HG02623 (cell line): ENCODE results near the gene SRGAP3.

Experiments
- ATAC-seq: cut with Tn5 transposase; IDR thresholded peaks from one replicate; pipeline ENCODE4 v1.9.1; 2021; ENCODE audit warnings: moderate library complexity; ENCODE audit not compliant: unreplicated experiment

The SRGAP3 gene

GRCh38 chr3:9204253-9204992 lies 45.0 kb downstream of the SRGAP3 start:
- ATAC-seq = no peak

GRCh38 chr3:9203317-9203716 lies 46.1 kb downstream of the SRGAP3 start:
- ATAC-seq = no peak

GRCh38 chr3:9202546-9202945 lies 46.9 kb downstream of the SRGAP3 start:
- no peak for ATAC-seq

- no peak for ATAC-seq
Observed at GRCh38 chr3:9201955-9202354, 47.5 kb downstream of the SRGAP3 start.

GRCh38 chr3:9201266-9201665 lies 48.2 kb downstream of the SRGAP3 start:
- no peak for ATAC-seq

- no peak for ATAC-seq
Observed at GRCh38 chr3:9199775-9200174, 49.7 kb downstream of the SRGAP3 start.

- ATAC-seq = no peak
Observed at GRCh38 chr3:9198899-9199335, 50.5 kb downstream of the SRGAP3 start.

GRCh38 chr3:9198261-9198660 lies 51.2 kb downstream of the SRGAP3 start:
- ATAC-seq = no peak

- no peak for ATAC-seq
Observed at GRCh38 chr3:9196020-9196419, 53.4 kb downstream of the SRGAP3 start.

GRCh38 chr3:9195390-9195789 lies 54.1 kb downstream of the SRGAP3 start:
- no peak for ATAC-seq

- ATAC-seq = no peak
Observed at GRCh38 chr3:9194509-9195184, 54.8 kb downstream of the SRGAP3 start.

- ATAC-seq = no peak
Observed at GRCh38 chr3:9193633-9194195, 55.7 kb downstream of the SRGAP3 start.

GRCh38 chr3:9193211-9193610 lies 56.2 kb downstream of the SRGAP3 start:
- ATAC-seq = no peak

- ATAC-seq = no peak
Observed at GRCh38 chr3:9192248-9193025, 57.0 kb downstream of the SRGAP3 start.

- ATAC-seq = no peak
Observed at GRCh38 chr3:9190276-9190675, 59.2 kb downstream of the SRGAP3 start.

GRCh38 chr3:9188583-9188982 lies 60.9 kb downstream of the SRGAP3 start:
- no peak for ATAC-seq

- no peak for ATAC-seq
Observed at GRCh38 chr3:9185701-9186100, 63.7 kb downstream of the SRGAP3 start.

GRCh38 chr3:9185046-9185445 lies 64.4 kb downstream of the SRGAP3 start:
- ATAC-seq = no peak

GRCh38 chr3:9184461-9184835 lies 65.0 kb downstream of the SRGAP3 start:
- no peak for ATAC-seq

- ATAC-seq = no peak
Observed at GRCh38 chr3:9183811-9184460, 65.5 kb downstream of the SRGAP3 start.

GRCh38 chr3:9183011-9183410 lies 66.4 kb downstream of the SRGAP3 start:
- ATAC-seq = no peak
